Prostate gland (tissue), 2 donors: ENCODE measurements around the gene OXCT2. TPM values are rescaled to one million over a fixed set of nuclear protein-coding genes. Genes with fewer than 3 reads are reported as not detected.
A peak's percentile ranks its signal among the peaks of the same experiment; 100 is the strongest.

Experiments used
- DNase-seq: peaks from one replicate; pipeline ENCODE4 v3.0.0-alpha.2; 2019; ENCODE audit warnings: low spot score
- H3K27ac ChIP-seq, 2 donors: fragments of 200-600 bp; sonication (generic); 2 replicates each; pipeline ENCODE4 v1.5.1; 2017 to 2019
- H3K27me3 ChIP-seq: fragments of 200-600 bp; sonication (generic); replicated peaks from 2 replicates; pipeline ENCODE4 v1.5.1; 2019; ENCODE audit not compliant: insufficient read depth
- H3K36me3 ChIP-seq, 2 donors: fragments of 200-600 bp; sonication (generic); 1 replicate in 1 of 2; 2 replicates in 1 of 2; pipeline versions ENCODE4 v1.5.1 to v1.8.1; 2017 to 2019
- H3K4me1 ChIP-seq: fragments of 200-600 bp; sonication (generic); replicated peaks from 2 replicates; pipeline ENCODE4 v1.5.1; 2019
- H3K4me3 ChIP-seq, 2 donors: fragments of 200-600 bp; sonication (generic); 2 replicates each; pipeline ENCODE4 v1.5.1; 2017 to 2019
- H3K9me3 ChIP-seq: fragments of 200-600 bp; sonication (generic); 2 replicates; pipeline ENCODE4 v1.5.1; 2017
- CTCF ChIP-seq, 4 experiments: fragments of 200-600 bp in 2 of 4; fragments of 450-650 bp in 2 of 4; sonication (generic) in 2 of 4; IDR thresholded peaks; 1 replicate in 3 of 4; 2 replicates in 1 of 4; pipeline ENCODE4 v1.5.1; 2016 to 2019; ENCODE audit warnings: antibody characterized with exemption in 4 of 4, mild to moderate bottlenecking in 2 of 4, moderate library complexity in 2 of 4
- POLR2A ChIP-seq: fragments of 450-650 bp; IDR thresholded peaks from one replicate; pipeline ENCODE4 v1.6.1; 2016; ENCODE audit warnings: antibody characterized with exemption, mild to moderate bottlenecking
- POLR2AphosphoS5 ChIP-seq: sonication (generic); formaldehyde crosslinking; IDR thresholded peaks from one replicate; pipeline ENCODE4 v1.6.1; 2017; ENCODE audit warnings: antibody characterized with exemption
- WGBS: methylation state at CpG from one replicate; pipeline ENCODE4 v1.1.5; 2018; 5-methylcytosine and 5-hydroxymethylcytosine counted together
- intact Hi-C: fragments of 100-400 bp; cut with DNase I; formaldehyde crosslinking; loops from one replicate; pipeline ENCODE4 v1.14.2; 2022
- total RNA-seq, 2 donors: library from RNA; depleted of rRNA; stranded (reverse); fragments of >200 nt; gene quantifications; one replicate each; pipeline ENCODE4 v1.1.0, GENCODE V29; 2016

The OXCT2 gene
- total RNA-seq, 2 donors from 2014 or later, result 1.0 to 4.9 TPM

- no peaks in the 10 kb centered on the region for H3K36me3 ChIP-seq
- no peaks in the 10 kb centered on the region for H3K4me1 ChIP-seq
- no peak overlapping the region for H3K4me3 ChIP-seq
- H3K9me3 ChIP-seq, result no peaks in the 10 kb centered on the region
- no peak overlapping the region for H3K27ac ChIP-seq
- 56% methylated on average over 10 of the region's 10 CpGs for WGBS
- intact Hi-C loops, result no loop called here
- no peak for DNase-seq
- H3K27me3 ChIP-seq, result peaks cover 5% of the 10 kb centered on the region
- no peak for TF ChIP-seq POLR2AphosphoS5
- TF ChIP-seq POLR2A, result no peak
Measured at GRCh38 chr1:39727221-39727931, 43.8 kb downstream of the OXCT2 start.

GRCh38 chr1:39726600-39726999, 44.5 kb downstream of the OXCT2 start:
- TF ChIP-seq CTCF (IDR thresholded peaks at IDR 0.05), result no peak
- no peak for TF ChIP-seq POLR2AphosphoS5
- TF ChIP-seq POLR2A, result no peak
- intact Hi-C loops, result no loop called here
- 82% methylated on average over 3 of the region's 3 CpGs for WGBS
- H3K27ac ChIP-seq, result no peak overlapping the region
- no peak overlapping the region for H3K4me3 ChIP-seq
- no peaks in the 10 kb centered on the region for H3K9me3 ChIP-seq
- peaks cover 5% of the 10 kb centered on the region for H3K27me3 ChIP-seq
- DNase-seq, result no peak
- H3K36me3 ChIP-seq, result no peaks in the 10 kb centered on the region
- no peaks in the 10 kb centered on the region for H3K4me1 ChIP-seq

GRCh38 chr1:39722495-39722894, 48.7 kb downstream of the OXCT2 start:
- DNase-seq, result no peak
- intact Hi-C loops, result loop anchor here (5.0 kb wide), 1 partner anchor 115 kb away; no protein-coding TSS in a partner anchor
- Histone ChIP-seq H3K36me3 (no peaks in the 10 kb centered on the region), H3K27ac (no peak overlapping the region), H3K9me3 (no peaks in the 10 kb centered on the region), H3K4me1 (no peaks in the 10 kb centered on the region), H3K27me3 (peaks cover 3% of the 10 kb centered on the region), H3K4me3 (no peak overlapping the region)
- 6% methylated on average over 2 of the region's 2 CpGs for WGBS
- TF ChIP-seq POLR2A, result no peak
- no peak for TF ChIP-seq POLR2AphosphoS5
- TF ChIP-seq CTCF (IDR thresholded peaks at IDR 0.05), result no peak

GRCh38 chr1:39721664-39722063, 49.5 kb downstream of the OXCT2 start:
- Histone ChIP-seq H3K36me3 (no peaks in the 10 kb centered on the region), H3K27ac (no peak overlapping the region), H3K4me3 (no peak overlapping the region), H3K27me3 (peaks cover 3% of the 10 kb centered on the region), H3K4me1 (no peaks in the 10 kb centered on the region), H3K9me3 (no peaks in the 10 kb centered on the region)
- no peak for TF ChIP-seq CTCF (IDR thresholded peaks at IDR 0.05)
- TF ChIP-seq POLR2AphosphoS5, result no peak
- TF ChIP-seq POLR2A, result no peak
- intact Hi-C loops, result loop anchor here (5.0 kb wide), 1 partner anchor 114 kb away; no protein-coding TSS in a partner anchor
- no peak for DNase-seq

GRCh38 chr1:39720094-39720999, 50.8 kb downstream of the OXCT2 start:
- no peak overlapping the region for H3K27ac ChIP-seq
- TF ChIP-seq POLR2A (no peak), CTCF (IDR thresholded peaks at IDR 0.05) (peak in 3 of 4 experiments; percentile 76 to 85 (median 83)), POLR2AphosphoS5 (no peak)
- DNase-seq, result no peak
- H3K4me1 ChIP-seq, result no peaks in the 10 kb centered on the region
- intact Hi-C loops, result loop anchor here (5.0 kb wide), 1 partner anchor 113 kb away; no protein-coding TSS in a partner anchor
- no peak overlapping the region for H3K4me3 ChIP-seq
- no peaks in the 10 kb centered on the region for H3K27me3 ChIP-seq
- H3K9me3 ChIP-seq, result no peaks in the 10 kb centered on the region
- WGBS, result 44% methylated on average over 7 of the region's 7 CpGs
- H3K36me3 ChIP-seq, result no peaks in the 10 kb centered on the region
